Erythroblast (primary cell): ENCODE results near the gene LSM14A.
"Not testable (repeated sequence)": the region's sequence is repeated elsewhere in the genome, so short reads cannot be mapped to it uniquely, and the experiment has no call there.

Source experiments
- DNase-seq, 2 experiments: peaks; one replicate each; lab custom pipeline; 2025; lab: John Stamatoyannopoulos, UW
- GATA1 ChIP-seq: IDR thresholded peaks from 2 replicates; pipeline ENCODE4 v1.6.1; 2011; ENCODE audit warnings: low read depth, mild to moderate bottlenecking, control low read depth, low read length, moderate library complexity
- POLR2A ChIP-seq: IDR thresholded peaks from 2 replicates; pipeline ENCODE4 v1.6.1; 2011; ENCODE audit warnings: mild to moderate bottlenecking, low read length

LSM14A gene

GRCh38 chr19:34237283-34237682, 65.0 kb downstream of the LSM14A start:
- no peak for DNase-seq
- no peak for TF ChIP-seq POLR2A
- TF ChIP-seq GATA1, result no peak

- no peak for DNase-seq
- TF ChIP-seq POLR2A (no peak), GATA1 (no peak)
These were observed 65.6 kb downstream of the LSM14A start for GRCh38 chr19:34237939-34238338.

GRCh38 chr19:34241513-34242337, 69.4 kb downstream of the LSM14A start:
- TF ChIP-seq POLR2A (no peak), GATA1 (no peak)

GRCh38 chr19:34243138-34243875, 71.0 kb downstream of the LSM14A start:
- not testable (repeated sequence) for DNase-seq

More at GRCh38 chr19:34241513-34242337, 69.4 kb downstream of the LSM14A start:
- DNase-seq, result peak; percentile 28 to 36

- TF ChIP-seq GATA1 (no peak), POLR2A (no peak)
- DNase-seq, result no peak
These were observed 71.7 kb downstream of the LSM14A start for GRCh38 chr19:34243876-34244578.

- DNase-seq, result no peak
- no peak for TF ChIP-seq POLR2A
- TF ChIP-seq GATA1, result no peak
These were observed 72.5 kb downstream of the LSM14A start for GRCh38 chr19:34244611-34245299.

GRCh38 chr19:34246340-34246739, 74.0 kb downstream of the LSM14A start:
- TF ChIP-seq GATA1 (no peak), POLR2A (no peak)

GRCh38 chr19:34248941-34249340, 76.6 kb downstream of the LSM14A start:
- no peak for TF ChIP-seq GATA1
- no peak for DNase-seq

More at GRCh38 chr19:34246340-34246739, 74.0 kb downstream of the LSM14A start:
- no peak for DNase-seq

GRCh38 chr19:34253167-34253566, 80.9 kb downstream of the LSM14A start:
- not testable (repeated sequence) for DNase-seq

- not testable (repeated sequence) for DNase-seq
These were observed 81.4 kb downstream of the LSM14A start for GRCh38 chr19:34253681-34254045.

GRCh38 chr19:34254046-34254697, 81.9 kb downstream of the LSM14A start, which contains the start of gene GARRE1:
Gene GARRE1, plus strand, starts transcription at chr19:34254554. Its CDS starts 45,920 bp downstream, at chr19:34300474.
- peak; percentile 84 to 89 for DNase-seq
- TF ChIP-seq GATA1, result no peak
- TF ChIP-seq POLR2A, result peak; percentile 75

- TF ChIP-seq GATA1 (no peak), POLR2A (no peak)
These were observed 82.6 kb downstream of the LSM14A start for GRCh38 chr19:34254698-34255432.

GRCh38 chr19:34255546-34255945, 83.2 kb downstream of the LSM14A start:
- TF ChIP-seq GATA1, result no peak
- no peak for DNase-seq

More at GRCh38 chr19:34254698-34255432, 82.6 kb downstream of the LSM14A start:
- DNase-seq, result peak; percentile 82 to 84
